Body of pancreas (tissue), 4 donors: ENCODE results near the gene ADAMTS6.

Experiments used
- POLR2A ChIP-seq, 3 donors: fragments of 450-650 bp; IDR thresholded peaks; one replicate each; pipeline ENCODE4 v1.6.1; 2016; ENCODE audit warnings: antibody characterized with exemption in 3 of 3, mild to moderate bottlenecking in 2 of 3
- TF ChIP-seq, protein P1 (sequence below), 7 experiments: fragments of 450-650 bp in 4 of 7; fragments of 200-600 bp in 3 of 7; sonication (generic) in 3 of 7; IDR thresholded peaks; one replicate each; pipeline ENCODE4 v1.5.1; 2016 to 2019; ENCODE audit warnings: antibody characterized with exemption in 7 of 7

DNA sequence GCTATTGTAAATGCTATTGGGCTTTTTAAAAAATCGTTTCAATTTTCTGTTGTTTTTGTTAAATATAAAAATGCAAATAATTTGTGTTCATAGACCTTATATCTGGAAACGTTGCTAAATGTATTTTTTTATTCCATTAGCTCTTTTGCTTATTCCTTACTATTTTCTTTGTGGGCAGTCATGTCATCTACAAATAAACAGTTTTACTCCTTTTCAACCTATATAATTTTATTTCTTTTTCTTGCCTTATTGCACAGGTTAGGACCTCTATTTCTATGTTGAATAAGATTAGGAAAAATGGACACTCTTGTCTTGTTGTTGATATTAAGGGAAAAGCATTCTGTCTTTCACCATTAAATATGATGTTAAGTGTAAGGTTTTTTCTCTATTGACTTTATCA, 364.2 kb downstream of the ADAMTS6 start:
- TF ChIP-seq, protein P1, sequence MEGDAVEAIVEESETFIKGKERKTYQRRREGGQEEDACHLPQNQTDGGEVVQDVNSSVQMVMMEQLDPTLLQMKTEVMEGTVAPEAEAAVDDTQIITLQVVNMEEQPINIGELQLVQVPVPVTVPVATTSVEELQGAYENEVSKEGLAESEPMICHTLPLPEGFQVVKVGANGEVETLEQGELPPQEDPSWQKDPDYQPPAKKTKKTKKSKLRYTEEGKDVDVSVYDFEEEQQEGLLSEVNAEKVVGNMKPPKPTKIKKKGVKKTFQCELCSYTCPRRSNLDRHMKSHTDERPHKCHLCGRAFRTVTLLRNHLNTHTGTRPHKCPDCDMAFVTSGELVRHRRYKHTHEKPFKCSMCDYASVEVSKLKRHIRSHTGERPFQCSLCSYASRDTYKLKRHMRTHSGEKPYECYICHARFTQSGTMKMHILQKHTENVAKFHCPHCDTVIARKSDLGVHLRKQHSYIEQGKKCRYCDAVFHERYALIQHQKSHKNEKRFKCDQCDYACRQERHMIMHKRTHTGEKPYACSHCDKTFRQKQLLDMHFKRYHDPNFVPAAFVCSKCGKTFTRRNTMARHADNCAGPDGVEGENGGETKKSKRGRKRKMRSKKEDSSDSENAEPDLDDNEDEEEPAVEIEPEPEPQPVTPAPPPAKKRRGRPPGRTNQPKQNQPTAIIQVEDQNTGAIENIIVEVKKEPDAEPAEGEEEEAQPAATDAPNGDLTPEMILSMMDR (IDR thresholded peaks at IDR 0.05) = no peak
- TF ChIP-seq POLR2A (IDR thresholded peaks at IDR 0.05) = no peak
